ENCODE results near the gene LRRC8A. TPM values are rescaled to one million over a fixed set of nuclear protein-coding genes. Genes with fewer than 3 reads are reported as not detected.

The LRRC8A gene
- total RNA-seq, 2 experiments from 2014 or later, result 35.0 to 35.8 TPM

GRCh38 chr9:128936171-128936865, 54.4 kb downstream of the LRRC8A start:
- Mint-ChIP-seq H3K27ac (no peak overlapping the region), H3K4me3 (no peak overlapping the region), H3K9me3 (no peaks in the 10 kb centered on the region), H3K4me1 (ENCODE audit: low read depth) (no peaks in the 10 kb centered on the region), H3K27me3 (no peaks in the 10 kb centered on the region), H3K36me3 (ENCODE audit: low read depth) (no peaks in the 10 kb centered on the region)
- H3K9me3 ChIP-seq (ENCODE audit: control insufficient read depth in 1 of 2, insufficient read depth in 1 of 2, low read length in 2 of 2), result no peaks in the 10 kb centered on the region
- H3K27ac ChIP-seq (ENCODE audit: low read depth in 1 of 2, low read length in 2 of 2), result no peak overlapping the region
- DNase-seq (no peak), ATAC-seq (ENCODE audit: poor library complexity) (no peak)
- ChIA-PET POLR2A (no interaction called here), CTCF (no interaction called here)
- H3K4me3 ChIP-seq (ENCODE audit: low read length), result no peak overlapping the region
- no peaks in the 10 kb centered on the region for H3K4me1 ChIP-seq (ENCODE audit: insufficient read depth, low read length)
- TF ChIP-seq, protein P1, sequence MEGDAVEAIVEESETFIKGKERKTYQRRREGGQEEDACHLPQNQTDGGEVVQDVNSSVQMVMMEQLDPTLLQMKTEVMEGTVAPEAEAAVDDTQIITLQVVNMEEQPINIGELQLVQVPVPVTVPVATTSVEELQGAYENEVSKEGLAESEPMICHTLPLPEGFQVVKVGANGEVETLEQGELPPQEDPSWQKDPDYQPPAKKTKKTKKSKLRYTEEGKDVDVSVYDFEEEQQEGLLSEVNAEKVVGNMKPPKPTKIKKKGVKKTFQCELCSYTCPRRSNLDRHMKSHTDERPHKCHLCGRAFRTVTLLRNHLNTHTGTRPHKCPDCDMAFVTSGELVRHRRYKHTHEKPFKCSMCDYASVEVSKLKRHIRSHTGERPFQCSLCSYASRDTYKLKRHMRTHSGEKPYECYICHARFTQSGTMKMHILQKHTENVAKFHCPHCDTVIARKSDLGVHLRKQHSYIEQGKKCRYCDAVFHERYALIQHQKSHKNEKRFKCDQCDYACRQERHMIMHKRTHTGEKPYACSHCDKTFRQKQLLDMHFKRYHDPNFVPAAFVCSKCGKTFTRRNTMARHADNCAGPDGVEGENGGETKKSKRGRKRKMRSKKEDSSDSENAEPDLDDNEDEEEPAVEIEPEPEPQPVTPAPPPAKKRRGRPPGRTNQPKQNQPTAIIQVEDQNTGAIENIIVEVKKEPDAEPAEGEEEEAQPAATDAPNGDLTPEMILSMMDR (IDR thresholded peaks at IDR 0.05), result no peak
- H3K36me3 ChIP-seq (ENCODE audit: insufficient read depth, low read length), result no peaks in the 10 kb centered on the region
- no peaks in the 10 kb centered on the region for H3K27me3 ChIP-seq (ENCODE audit: control insufficient read depth in 1 of 2, insufficient read depth in 2 of 2, low read length in 2 of 2)
- intact Hi-C loops (cut with DNase I, micrococcal nuclease), result no loop called here

- no peaks in the 10 kb centered on the region for H3K36me3 ChIP-seq (ENCODE audit: insufficient read depth, low read length)
- TF ChIP-seq, protein P1 (IDR thresholded peaks at IDR 0.05), result no peak
- no peak overlapping the region for H3K27ac Mint-ChIP-seq
- no peak overlapping the region for H3K4me3 ChIP-seq (ENCODE audit: low read length)
- intact Hi-C loops (cut with DNase I, micrococcal nuclease), result no loop called here
- ATAC-seq (ENCODE audit: poor library complexity) (no peak), DNase-seq (no peak)
- H3K4me1 ChIP-seq (ENCODE audit: insufficient read depth, low read length), result no peaks in the 10 kb centered on the region
- ChIA-PET CTCF (interaction anchor here (0.6 kb wide), 1 partner anchor 286 kb away, joined by 3 read pairs; no protein-coding TSS in a partner anchor), POLR2A (no interaction called here)
- H3K9me3 Mint-ChIP-seq, result no peaks in the 10 kb centered on the region
- H3K27me3 ChIP-seq (ENCODE audit: control insufficient read depth in 1 of 2, insufficient read depth in 2 of 2, low read length in 2 of 2), result no peaks in the 10 kb centered on the region
- H3K4me1 Mint-ChIP-seq (ENCODE audit: low read depth), result no peaks in the 10 kb centered on the region
- no peaks in the 10 kb centered on the region for H3K9me3 ChIP-seq (ENCODE audit: control insufficient read depth in 1 of 2, insufficient read depth in 1 of 2, low read length in 2 of 2)
- H3K27ac ChIP-seq (ENCODE audit: low read depth in 1 of 2, low read length in 2 of 2), result no peak overlapping the region
- no peaks in the 10 kb centered on the region for H3K27me3 Mint-ChIP-seq
- H3K4me3 Mint-ChIP-seq, result no peak overlapping the region
- H3K36me3 Mint-ChIP-seq (ENCODE audit: low read depth), result no peaks in the 10 kb centered on the region
Measured at GRCh38 chr9:128937310-128938165, 55.6 kb downstream of the LRRC8A start.

DNA sequence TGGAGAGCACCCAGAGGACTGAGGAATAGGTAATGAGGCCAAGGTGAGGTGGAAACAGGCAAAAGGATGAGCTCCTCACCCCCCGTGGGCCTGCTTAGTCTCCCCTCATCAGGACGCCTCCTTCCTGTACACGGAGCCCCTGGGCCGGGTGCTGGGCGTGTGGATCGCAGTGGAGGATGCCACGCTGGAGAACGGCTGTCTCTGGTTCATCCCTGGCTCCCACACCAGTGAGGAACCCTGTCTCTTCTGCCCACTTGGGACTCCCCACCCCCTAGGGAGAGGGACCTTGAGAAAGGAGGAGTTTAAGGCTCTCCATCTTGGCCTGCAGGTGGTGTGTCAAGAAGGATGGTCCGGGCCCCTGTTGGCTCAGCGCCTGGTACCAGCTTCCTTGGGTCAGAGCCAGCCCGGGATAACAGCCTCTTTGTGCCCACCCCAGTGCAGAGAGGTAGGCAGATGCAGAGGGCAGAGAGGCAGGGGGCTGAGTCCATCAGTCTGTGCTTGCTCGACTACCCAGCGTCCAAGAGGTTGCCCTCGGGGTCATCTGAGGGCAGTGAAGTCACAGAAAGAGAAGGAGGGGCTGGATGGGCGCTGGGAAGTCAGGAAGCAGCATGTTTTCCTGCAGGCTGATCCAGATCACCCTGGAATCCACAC, 58.5 kb downstream of the LRRC8A start:
- Mint-ChIP-seq H3K27me3 (no peaks in the 10 kb centered on the region), H3K9me3 (no peaks in the 10 kb centered on the region), H3K36me3 (ENCODE audit: low read depth) (no peaks in the 10 kb centered on the region), H3K4me3 (no peak overlapping the region), H3K27ac (no peak overlapping the region), H3K4me1 (ENCODE audit: low read depth) (peaks cover under 1% of the 10 kb centered on the region)
- Histone ChIP-seq H3K27me3 (ENCODE audit: control insufficient read depth in 1 of 2, insufficient read depth in 2 of 2, low read length in 2 of 2) (no peaks in the 10 kb centered on the region), H3K36me3 (ENCODE audit: insufficient read depth, low read length) (peaks cover 7% of the 10 kb centered on the region), H3K4me1 (ENCODE audit: insufficient read depth, low read length) (no peaks in the 10 kb centered on the region), H3K4me3 (ENCODE audit: low read length) (no peak overlapping the region), H3K27ac (ENCODE audit: low read depth in 1 of 2, low read length in 2 of 2) (no peak overlapping the region), H3K9me3 (ENCODE audit: control insufficient read depth in 1 of 2, insufficient read depth in 1 of 2, low read length in 2 of 2) (no peaks in the 10 kb centered on the region)
- DNase-seq (no peak), ATAC-seq (ENCODE audit: poor library complexity) (no peak)
- intact Hi-C loops (cut with DNase I, micrococcal nuclease), result no loop called here
- TF ChIP-seq, protein P1 (IDR thresholded peaks at IDR 0.05), result no peak
- ChIA-PET POLR2A (no interaction called here), CTCF (no interaction called here)

All from CD4-positive, alpha-beta T cell (primary cell).